ENCODE measurements around the gene ODC1. TPM values are rescaled to one million over a fixed set of nuclear protein-coding genes. Genes with fewer than 3 reads are reported as not detected.

The ODC1 gene
- polyA plus RNA-seq, 1 of the 3 experiments (the other 2 are of a cell fraction) = 253 TPM

- peaks cover 13 to 60% of the 10 kb centered on the region in 2 experiments for H3K4me1 ChIP-seq (ENCODE audit: control insufficient read depth in 1 of 2, insufficient read depth in 2 of 2, low read depth in 1 of 2, low read length in 1 of 2)
- no peak overlapping the region for H3K9ac ChIP-seq
- H3K9me3 ChIP-seq = no peaks in the 10 kb centered on the region
- CTCF ChIA-PET = interaction anchor here (3.8 kb wide), 1 partner anchor 9 kb away, joined by 28 read pairs; no protein-coding TSS in a partner anchor
- no peak overlapping the region for H3K4me3 ChIP-seq (ENCODE audit: low read depth in 2 of 2, low read length in 1 of 2)
- WGBS (ENCODE audit: low lambda C conversion rate) = 87% methylated on average over 13 of the region's 14 CpGs
- H4K20me1 ChIP-seq (ENCODE audit: insufficient read depth) = 0 out of 2 replicates have a peak, but pooled peaks cover 4% of the 10 kb centered on the region
- H2AFZ ChIP-seq (ENCODE audit: low read depth) = no peak overlapping the region
- H3K27me3 ChIP-seq (ENCODE audit: insufficient read depth) = no peaks in the 10 kb centered on the region
- TF ChIP-seq USF2 (IDR thresholded peaks at IDR 0.05; ENCODE audit: borderline replicate concordance, low read depth, low read length) (no peak), TAF1 (IDR thresholded peaks at IDR 0.05; ENCODE audit: borderline replicate concordance, low read depth, low read length) (no peak), MEF2A (IDR thresholded peaks at IDR 0.05; ENCODE audit: borderline replicate concordance, low read depth) (no peak), EZH2phosphoT487 (IDR thresholded peaks at IDR 0.05; ENCODE audit: borderline replicate concordance, low read depth) (no peak), CTCF (IDR thresholded peaks at IDR 0.05) (no peak), FOXM1 (IDR thresholded peaks at IDR 0.05; ENCODE audit: low read depth) (no peak), TEAD4 (IDR thresholded peaks at IDR 0.05; ENCODE audit: borderline replicate concordance, insufficient read depth) (no peak), SIN3A (IDR thresholded peaks at IDR 0.05; ENCODE audit: borderline replicate concordance, low read depth, low read length) (no peak), REST (IDR thresholded peaks at IDR 0.05; ENCODE audit: low read depth, low read length) (no peak), NRF1 (IDR thresholded peaks at IDR 0.05; ENCODE audit: low read depth, low read length) (no peak), RXRA (IDR thresholded peaks at IDR 0.05; ENCODE audit: borderline replicate concordance, low read depth) (no peak), RAD21 (IDR thresholded peaks at IDR 0.05; ENCODE audit: low read length) (no peak), GATA2 (CRISPR knock-in tag; IDR thresholded peaks at IDR 0.05) (no peak), USF1 (IDR thresholded peaks at IDR 0.05; ENCODE audit: borderline replicate concordance, low read depth) (no peak), ELF1 (IDR thresholded peaks at IDR 0.05) (no peak), SMC3 (IDR thresholded peaks at IDR 0.05; ENCODE audit: low read depth, low read length) (no peak)
- POLR2A ChIA-PET = no interaction called here
- H3K4me2 ChIP-seq = no peak overlapping the region
- DNase-seq = no peak
- H3K79me2 ChIP-seq (ENCODE audit: insufficient read depth) = no peaks in the 10 kb centered on the region
- H3K36me3 ChIP-seq (replicated peaks in 1 of 2; ENCODE audit: control insufficient read depth in 1 of 2, insufficient read depth in 2 of 2, low read length in 1 of 2) = peaks cover 0 to 4% of the 10 kb centered on the region in 2 experiments
- H3K9me2 ChIP-seq = no peaks in the 10 kb centered on the region
- peak overlapping the region in 1 of 2 experiments; percentile 43; a peak in 1 of 4 replicates for H3K27ac ChIP-seq (ENCODE audit: low read depth in 2 of 2, low read length in 1 of 2)
- peaks cover 10% of the 10 kb centered on the region for H3F3A ChIP-seq (replicated peaks; ENCODE audit: insufficient read depth)
These were observed 48.1 kb downstream of the ODC1 start for GRCh38 chr2:10400002-10400401.
